ENCODE measurements around the gene CNOT4. TPM values are rescaled to one million over a fixed set of nuclear protein-coding genes. Genes with fewer than 3 reads are reported as not detected.

Gene CNOT4
- total and polyA plus RNA-seq, 2 of the 13 experiments (the other 11 are each of a cell fraction or from before 2014, with no cell fraction given): 7.4 to 8.4 TPM

DNA sequence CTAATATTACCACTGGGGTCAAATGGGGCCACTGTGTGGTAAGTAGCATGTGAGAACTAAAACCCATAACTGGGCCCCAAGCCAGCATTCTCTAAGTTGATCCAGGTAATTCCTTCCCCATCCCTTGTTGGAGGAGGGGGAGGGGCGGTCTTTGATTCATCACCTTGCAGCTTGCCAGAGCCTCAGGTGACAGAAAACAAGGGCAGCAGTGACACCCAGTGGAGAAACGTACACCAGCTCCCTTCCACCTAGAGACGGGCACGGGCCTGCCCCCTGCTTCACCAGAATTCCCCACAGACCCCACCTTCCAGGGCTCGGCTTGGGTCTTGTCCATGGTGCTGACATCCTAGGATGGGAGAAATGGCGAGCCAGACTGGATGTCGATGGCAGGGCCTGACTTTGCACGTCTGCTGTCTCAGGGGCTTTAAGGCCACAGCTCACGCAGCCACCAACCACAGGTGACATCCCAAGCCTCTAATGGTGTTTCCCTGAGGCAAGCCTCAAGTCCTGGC, 174.2 kb downstream of the CNOT4 start:
- intact Hi-C loops (cut with micrococcal nuclease; ENCODE audit: unreplicated experiment) (loop anchor here (1.0 kb wide), 1 partner anchor 54 kb away; no protein-coding TSS in a partner anchor), in situ Hi-C loops (cut with HindIII; ENCODE audit: extremely low pct_ligation_motif_present, low pct_unique_long_range_greater_than_20kb) (no loop called here)
- DNase-seq (ENCODE audit: low spot score): peak; percentile 80
- no peaks in the 10 kb centered on the region for H3K79me2 ChIP-seq (ENCODE audit: insufficient read depth, low read length)
- H3K36me3 ChIP-seq (replicated peaks in 1 of 2; ENCODE audit: control insufficient read depth in 1 of 2, insufficient read depth in 2 of 2, low read length in 2 of 2): no peaks in the 10 kb centered on the region
- no peak overlapping the region for H3K4me2 ChIP-seq (ENCODE audit: low read depth, low read length)
- H3K27ac ChIP-seq (ENCODE audit: extremely low read length, insufficient read depth, low read length): no peak overlapping the region
- POLR2A ChIA-PET: no interaction called here
- no peak overlapping the region for H2AFZ ChIP-seq (ENCODE audit: low read length)
- FAIRE-seq: peak; percentile 68
- H3K4me1 ChIP-seq (ENCODE audit: insufficient read depth, low read length): 0 out of 2 replicates have a peak, but pooled peaks cover under 1% of the 10 kb centered on the region
- BruUV-seq (replicated peaks): no TSS peak
- CTCF ChIA-PET (ENCODE audit: low intra/inter-chr PET ratio, low total read pairs): interaction anchor here (0.7 to 3.7 kb wide), 2 partner anchors 54 to 61 kb away, joined by 6 to 81 read pairs; no protein-coding TSS in a partner anchor
- H3K9me3 ChIP-seq (ENCODE audit: low read length): no peaks in the 10 kb centered on the region
- H3K4me3 ChIP-seq (replicated peaks in 1 of 3; ENCODE audit: insufficient read depth in 1 of 3, low read depth in 2 of 3, low read length in 3 of 3): no peak overlapping the region
- H3K27me3 ChIP-seq (ENCODE audit: control insufficient read depth in 1 of 2, insufficient read depth in 2 of 2, low read length in 2 of 2): no peaks in the 10 kb centered on the region
- no peak overlapping the region for H3K9ac ChIP-seq (ENCODE audit: insufficient read depth, low read depth, low read length)
- H4K20me1 ChIP-seq (ENCODE audit: insufficient read depth, low read length): no peaks in the 10 kb centered on the region
- WGBS (ENCODE audit: low lambda C conversion rate): 13% methylated on average over 3 of the region's 9 CpGs
- peak; percentile 98 for ATAC-seq
- TF ChIP-seq JDP2 (CRISPR knock-in tag; IDR thresholded peaks at IDR 0.05; ENCODE audit: borderline replicate concordance) (no peak), ZNF430 (CRISPR knock-in tag; IDR thresholded peaks at IDR 0.05) (no peak), ZNF768 (CRISPR knock-in tag; IDR thresholded peaks at IDR 0.05) (no peak), ZNF264 (CRISPR knock-in tag; IDR thresholded peaks at IDR 0.05) (no peak), ZNF143 (CRISPR knock-in tag; IDR thresholded peaks at IDR 0.05) (no peak), KLF16 (CRISPR knock-in tag; IDR thresholded peaks at IDR 0.05) (peak in 1 of 2 experiments; percentile 62; a peak in 1 of 4 replicates), NR2F1 (CRISPR knock-in tag; IDR thresholded peaks at IDR 0.05) (no peak), RCOR2 (CRISPR knock-in tag; IDR thresholded peaks at IDR 0.05) (no peak), CHD4 (IDR thresholded peaks at IDR 0.05; ENCODE audit: borderline replicate concordance, low read length) (no peak), SYNCRIP (IDR thresholded peaks at IDR 0.05; ENCODE audit: insufficient read depth, low read depth, low read length) (no peak), ZNF460 (CRISPR knock-in tag; IDR thresholded peaks at IDR 0.05; ENCODE audit: borderline replicate concordance) (no peak), SALL2 (CRISPR knock-in tag; IDR thresholded peaks at IDR 0.05) (0 out of 2 replicates have a peak, but pooled peaks have one; percentile 60), ARID2 (CRISPR knock-in tag; IDR thresholded peaks at IDR 0.05; ENCODE audit: borderline replicate concordance) (0 out of 2 replicates have a peak, but pooled peaks have one; percentile 70), EED (CRISPR knock-in tag; IDR thresholded peaks at IDR 0.05) (peak; percentile 87; the same call in 1 of the 2 replicates), NR2F2 (IDR thresholded peaks at IDR 0.05; ENCODE audit: borderline replicate concordance, low read depth) (no peak)
- TF ChIP-seq, protein P1, sequence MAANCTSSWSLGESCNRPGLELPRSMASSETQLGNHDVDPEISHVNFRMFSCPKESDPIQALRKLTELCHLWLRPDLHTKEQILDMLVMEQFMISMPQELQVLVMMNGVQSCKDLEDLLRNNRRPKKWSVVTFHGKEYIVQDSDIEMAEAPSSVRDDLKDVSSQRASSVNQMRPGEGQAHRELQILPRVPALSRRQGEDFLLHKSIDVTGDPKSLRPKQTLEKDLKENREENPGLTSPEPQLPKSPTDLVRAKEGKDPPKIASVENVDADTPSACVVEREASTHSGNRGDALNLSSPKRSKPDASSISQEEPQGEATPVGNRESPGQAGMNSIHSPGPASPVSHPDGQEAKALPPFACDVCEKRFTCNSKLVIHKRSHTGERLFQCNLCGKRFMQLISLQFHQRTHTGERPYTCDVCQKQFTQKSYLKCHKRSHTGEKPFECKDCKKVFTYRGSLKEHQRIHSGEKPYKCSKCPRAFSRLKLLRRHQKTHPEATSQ (CRISPR knock-in tag; IDR thresholded peaks at IDR 0.05; ENCODE audit: borderline replicate concordance): peak; percentile 87; the same call in 1 of the 2 replicates
- TF ChIP-seq, protein P2, sequence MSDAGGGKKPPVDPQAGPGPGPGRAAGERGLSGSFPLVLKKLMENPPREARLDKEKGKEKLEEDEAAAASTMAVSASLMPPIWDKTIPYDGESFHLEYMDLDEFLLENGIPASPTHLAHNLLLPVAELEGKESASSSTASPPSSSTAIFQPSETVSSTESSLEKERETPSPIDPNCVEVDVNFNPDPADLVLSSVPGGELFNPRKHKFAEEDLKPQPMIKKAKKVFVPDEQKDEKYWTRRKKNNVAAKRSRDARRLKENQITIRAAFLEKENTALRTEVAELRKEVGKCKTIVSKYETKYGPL (CRISPR knock-in tag; IDR thresholded peaks at IDR 0.05): no peak
- TF ChIP-seq, protein P3, sequence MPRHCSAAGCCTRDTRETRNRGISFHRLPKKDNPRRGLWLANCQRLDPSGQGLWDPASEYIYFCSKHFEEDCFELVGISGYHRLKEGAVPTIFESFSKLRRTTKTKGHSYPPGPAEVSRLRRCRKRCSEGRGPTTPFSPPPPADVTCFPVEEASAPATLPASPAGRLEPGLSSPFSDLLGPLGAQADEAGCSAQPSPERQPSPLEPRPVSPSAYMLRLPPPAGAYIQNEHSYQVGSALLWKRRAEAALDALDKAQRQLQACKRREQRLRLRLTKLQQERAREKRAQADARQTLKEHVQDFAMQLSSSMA (CRISPR knock-in tag; IDR thresholded peaks at IDR 0.05): peak; percentile 77; the same call in 1 of the 2 replicates
- TF ChIP-seq, protein P4, sequence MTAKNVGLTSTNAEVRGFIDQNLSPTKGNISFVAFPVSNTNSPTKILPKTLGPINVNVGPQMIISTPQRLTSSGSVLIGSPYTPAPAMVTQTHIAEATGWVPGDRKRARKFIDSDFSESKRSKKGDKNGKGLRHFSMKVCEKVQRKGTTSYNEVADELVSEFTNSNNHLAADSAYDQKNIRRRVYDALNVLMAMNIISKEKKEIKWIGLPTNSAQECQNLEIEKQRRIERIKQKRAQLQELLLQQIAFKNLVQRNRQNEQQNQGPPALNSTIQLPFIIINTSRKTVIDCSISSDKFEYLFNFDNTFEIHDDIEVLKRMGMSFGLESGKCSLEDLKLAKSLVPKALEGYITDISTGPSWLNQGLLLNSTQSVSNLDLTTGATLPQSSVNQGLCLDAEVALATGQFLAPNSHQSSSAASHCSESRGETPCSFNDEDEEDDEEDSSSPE (CRISPR knock-in tag; IDR thresholded peaks at IDR 0.05): no peak
- TF ChIP-seq, protein P5, sequence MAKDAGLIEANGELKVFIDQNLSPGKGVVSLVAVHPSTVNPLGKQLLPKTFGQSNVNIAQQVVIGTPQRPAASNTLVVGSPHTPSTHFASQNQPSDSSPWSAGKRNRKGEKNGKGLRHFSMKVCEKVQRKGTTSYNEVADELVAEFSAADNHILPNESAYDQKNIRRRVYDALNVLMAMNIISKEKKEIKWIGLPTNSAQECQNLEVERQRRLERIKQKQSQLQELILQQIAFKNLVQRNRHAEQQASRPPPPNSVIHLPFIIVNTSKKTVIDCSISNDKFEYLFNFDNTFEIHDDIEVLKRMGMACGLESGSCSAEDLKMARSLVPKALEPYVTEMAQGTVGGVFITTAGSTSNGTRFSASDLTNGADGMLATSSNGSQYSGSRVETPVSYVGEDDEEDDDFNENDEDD (CRISPR knock-in tag; IDR thresholded peaks at IDR 0.05; ENCODE audit: borderline replicate concordance): no peak

Measured in HepG2 (cell line).